GM21619 (cell line): ENCODE results near the gene CERK.
"Not testable (repeated sequence)": the region's sequence is repeated elsewhere in the genome, so short reads cannot be mapped to it uniquely, and the experiment has no call there.

Source experiments
- ATAC-seq: cut with Tn5 transposase; IDR thresholded peaks from one replicate; pipeline ENCODE4 v1.9.1; 2021; ENCODE audit not compliant: unreplicated experiment

The CERK gene, protein sequence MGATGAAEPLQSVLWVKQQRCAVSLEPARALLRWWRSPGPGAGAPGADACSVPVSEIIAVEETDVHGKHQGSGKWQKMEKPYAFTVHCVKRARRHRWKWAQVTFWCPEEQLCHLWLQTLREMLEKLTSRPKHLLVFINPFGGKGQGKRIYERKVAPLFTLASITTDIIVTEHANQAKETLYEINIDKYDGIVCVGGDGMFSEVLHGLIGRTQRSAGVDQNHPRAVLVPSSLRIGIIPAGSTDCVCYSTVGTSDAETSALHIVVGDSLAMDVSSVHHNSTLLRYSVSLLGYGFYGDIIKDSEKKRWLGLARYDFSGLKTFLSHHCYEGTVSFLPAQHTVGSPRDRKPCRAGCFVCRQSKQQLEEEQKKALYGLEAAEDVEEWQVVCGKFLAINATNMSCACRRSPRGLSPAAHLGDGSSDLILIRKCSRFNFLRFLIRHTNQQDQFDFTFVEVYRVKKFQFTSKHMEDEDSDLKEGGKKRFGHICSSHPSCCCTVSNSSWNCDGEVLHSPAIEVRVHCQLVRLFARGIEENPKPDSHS

GRCh38 chr22:46737976-46738646 lies at the start of gene CERK:
Gene CERK, minus strand, starts transcription at chr22:46738252. Its CDS starts 104 bp downstream, at chr22:46738148.
- ATAC-seq: peak; percentile 36

- ATAC-seq: no peak
Measured at GRCh38 chr22:46783721-46784120, 45.7 kb upstream of the CERK start.

DNA sequence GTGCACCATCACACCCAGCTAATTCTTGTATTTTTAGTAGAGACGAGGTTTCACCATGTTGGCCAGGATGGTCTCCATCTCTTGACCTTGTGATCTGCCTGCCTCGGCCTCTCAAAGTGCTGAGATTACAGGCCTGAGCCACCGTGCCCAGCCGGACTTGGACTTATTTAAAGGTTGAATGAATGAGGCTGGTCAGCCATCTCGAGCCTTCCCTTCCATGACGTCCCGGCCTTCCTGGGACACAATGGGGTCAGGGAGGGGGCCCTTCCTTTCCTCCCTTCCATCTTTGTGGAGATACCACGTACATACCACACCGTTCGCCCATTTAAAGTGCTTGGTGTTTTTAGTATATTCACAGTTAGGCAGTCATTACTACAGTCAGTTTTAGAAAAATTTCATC lies 44.1 kb upstream of the CERK start:
- not testable (repeated sequence) for ATAC-seq

GRCh38 chr22:46781291-46781690 lies 43.2 kb upstream of the CERK start:
- ATAC-seq: no peak

GRCh38 chr22:46780453-46780852 lies 42.4 kb upstream of the CERK start:
- no peak for ATAC-seq

DNA sequence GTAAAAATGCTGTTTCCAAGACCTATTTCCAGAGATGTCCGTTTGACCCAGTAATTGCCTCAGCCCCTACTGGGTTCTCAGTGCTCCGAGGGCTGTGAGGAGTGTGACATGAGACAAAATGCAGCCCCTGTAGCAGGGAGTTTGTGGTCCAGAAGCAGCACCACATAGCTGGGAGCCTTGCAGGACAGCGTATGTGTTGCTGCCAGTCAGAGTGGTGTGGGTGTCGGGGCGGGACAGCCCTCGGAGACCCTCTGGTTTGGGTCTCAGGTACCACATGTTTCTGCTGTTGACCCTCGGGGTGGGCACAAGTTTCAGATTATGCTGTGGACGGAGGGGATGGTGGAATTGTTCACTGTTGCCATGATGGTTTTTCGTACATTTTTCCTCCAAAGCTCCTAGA lies 41.6 kb upstream of the CERK start:
- no peak for ATAC-seq

GRCh38 chr22:46779023-46779422 lies 41.0 kb upstream of the CERK start:
- no peak for ATAC-seq

DNA sequence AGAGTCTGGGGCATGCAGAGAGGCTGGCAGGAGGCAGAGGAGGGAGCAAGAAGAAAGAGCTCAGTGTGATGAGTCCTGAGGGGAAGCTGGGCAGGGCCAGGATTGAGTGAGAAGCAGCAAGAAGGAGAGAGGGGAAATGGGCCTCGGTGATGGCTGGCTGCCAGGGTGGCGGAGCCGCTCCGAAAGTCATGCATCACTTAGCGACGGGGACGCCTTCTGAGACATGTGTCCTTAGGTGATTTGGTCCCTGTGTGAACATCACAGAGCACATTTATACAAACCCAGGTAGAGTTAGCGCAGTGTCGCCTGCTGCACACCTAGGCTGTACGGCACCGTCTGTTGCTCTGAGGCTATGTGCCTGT lies 39.5 kb upstream of the CERK start:
- ATAC-seq: no peak

GRCh38 chr22:46776876-46777608 lies 39.0 kb upstream of the CERK start:
- no peak for ATAC-seq

DNA sequence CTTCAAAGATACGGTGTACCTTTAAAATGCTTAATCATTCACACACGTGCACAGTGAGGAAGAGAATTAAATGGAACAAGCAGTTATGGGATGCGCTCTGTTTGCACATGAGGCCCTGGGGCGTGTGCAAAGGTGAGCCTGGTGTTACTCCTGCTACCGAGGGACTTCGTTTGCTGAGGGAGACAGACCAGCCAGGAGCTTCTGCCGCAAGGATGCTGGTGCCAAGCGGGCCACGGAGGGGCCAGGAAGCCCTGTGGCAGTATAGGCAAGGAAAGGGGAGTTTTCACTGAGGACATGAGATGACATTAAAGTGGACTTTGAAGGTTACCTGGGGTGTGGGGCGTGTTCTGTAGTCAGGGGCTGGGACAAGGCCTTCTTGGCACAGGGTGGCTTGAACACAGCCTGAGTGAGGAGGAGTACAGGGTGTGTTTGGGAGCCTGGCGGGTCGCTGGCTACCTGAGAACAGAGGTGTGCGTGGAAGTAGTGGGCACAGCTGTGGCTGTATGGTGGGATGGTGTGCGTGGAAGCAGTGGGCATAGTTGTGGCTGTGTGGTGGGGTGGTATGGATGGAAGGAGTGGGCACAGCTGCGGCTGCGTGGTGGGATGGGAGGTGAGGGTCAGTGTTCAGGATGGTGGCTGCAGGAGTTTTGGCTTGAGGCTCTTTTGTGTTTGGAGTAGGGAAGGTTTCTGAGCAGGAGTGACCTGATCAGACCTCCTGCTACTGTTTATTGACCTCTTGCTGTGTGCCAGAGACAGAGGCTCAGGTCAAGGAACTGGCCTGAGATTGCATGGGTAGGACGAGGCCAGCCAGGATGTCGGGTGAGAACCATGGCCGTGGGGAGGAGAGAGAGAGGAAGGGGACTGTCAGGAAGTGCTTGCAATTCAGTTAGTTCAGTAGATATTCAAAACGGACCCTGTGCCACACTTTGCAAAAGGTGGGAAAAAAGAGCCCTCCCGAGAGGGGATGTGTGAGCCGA lies 38.1 kb upstream of the CERK start:
- no peak for ATAC-seq

- no peak for ATAC-seq
Measured at GRCh38 chr22:46774980-46775849, 37.2 kb upstream of the CERK start.

GRCh38 chr22:46774253-46774979 lies 36.4 kb upstream of the CERK start:
- ATAC-seq: peak; percentile 36

GRCh38 chr22:46773076-46773475 lies 35.0 kb upstream of the CERK start:
- ATAC-seq: no peak

DNA sequence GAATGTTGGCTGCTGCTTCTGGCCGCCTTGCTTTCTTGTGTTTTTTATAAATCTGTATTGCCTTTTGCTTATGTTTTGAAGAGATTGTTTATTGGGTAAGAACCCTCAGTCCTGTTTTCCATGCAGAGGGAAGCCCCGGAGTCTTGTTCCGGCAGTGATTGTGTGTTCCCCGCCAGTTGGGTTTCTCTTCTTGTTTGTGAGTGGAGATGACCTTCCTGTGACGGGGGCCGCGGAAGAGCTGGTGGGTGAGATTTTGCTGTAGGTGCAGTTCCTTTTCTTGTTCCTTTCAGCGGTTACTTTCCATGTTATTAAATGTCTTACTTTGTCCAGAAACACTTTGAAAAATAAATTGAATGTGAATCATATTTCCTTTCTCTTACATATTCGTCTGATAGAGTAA lies 32.7 kb upstream of the CERK start:
- ATAC-seq: no peak

- ATAC-seq: no peak
Measured at GRCh38 chr22:46770151-46770641, 32.1 kb upstream of the CERK start.

DNA sequence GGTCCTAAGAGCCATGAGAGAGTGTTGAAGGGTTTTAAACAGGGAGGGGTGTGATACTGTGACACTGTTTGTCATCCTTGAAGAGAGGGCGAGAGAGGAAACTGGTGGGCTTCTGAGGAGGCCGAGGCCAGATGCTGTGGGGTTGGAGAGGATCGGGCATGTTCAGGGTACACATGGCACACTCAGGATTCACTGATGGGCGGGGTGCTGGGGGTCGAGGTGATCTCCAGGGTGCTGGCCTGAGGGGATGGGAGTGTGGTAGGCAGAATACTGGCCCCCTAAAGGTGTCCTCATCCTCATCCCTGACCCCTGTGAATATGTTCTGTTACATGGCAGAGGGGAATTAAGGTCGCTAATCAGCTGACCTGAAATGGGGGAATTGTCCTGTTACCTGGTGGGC lies 31.7 kb upstream of the CERK start:
- no peak for ATAC-seq

GRCh38 chr22:46769191-46769675 lies 31.2 kb upstream of the CERK start:
- no peak for ATAC-seq

- ATAC-seq: no peak
Measured at GRCh38 chr22:46767249-46767985, 29.4 kb upstream of the CERK start.
